ENCODE measurements around the gene MEI1.

- TF ChIP-seq CTCF (conservative IDR thresholded peaks at IDR 0.05; ENCODE audit: low read length), result no peak
- TF ChIP-seq EZH2phosphoT487 (IDR thresholded peaks at IDR 0.05; ENCODE audit: borderline replicate concordance), result no peak
Measured at GRCh38 chr22:41781507-41781906, 82.2 kb downstream of the MEI1 start.

Measured in Loucy (cell line).